HepG2 (cell line): ENCODE data around the gene IL33. TPM values are rescaled to one million over a fixed set of nuclear protein-coding genes. Genes with fewer than 3 reads are reported as not detected.

Experiments
- ATAC-seq: fragments of 200-7000 bp; cut with Tn5 transposase; 3 replicates; pipeline ENCODE4 v1.9.1; 2020; ENCODE audit warnings: mild to moderate bottlenecking, moderate library complexity
- BruUV-seq: library from RNA; stranded (reverse); fragments of 400-500 nt; replicated peaks from 2 replicates; lab custom pipeline; 2021; lab: Mats Ljungman, UMichigan
- CTCF ChIA-PET: fragments of 300-600 bp; formaldehyde crosslinking; extraction: SDS; loops from one replicate; lab custom pipeline; 2021; ENCODE audit warnings: low total read pairs, inconsistent platforms, low intra/inter-chr PET ratio; lab: Yijun Ruan, JAX
- POLR2A ChIA-PET: fragments of 350-600 bp; sonication (Branson Sonifier 250); formaldehyde crosslinking; loops from one replicate; lab custom pipeline; 2020; ENCODE audit warnings: antibody characterized with exemption, inconsistent platforms; lab: Yijun Ruan, JAX
- DNase-seq: peaks from one replicate; pipeline ENCODE4 v3.0.0-alpha.2; 2015; ENCODE audit warnings: low spot score
- FAIRE-seq: peaks from 3 replicates; lab custom pipeline; 2011; peaks lifted over from hg19 to GRCh38; lab: Jason Lieb, UNC
- H2AFZ ChIP-seq: one replicate; pipeline ENCODE4 v1.6.1; 2011; ENCODE audit warnings: low read length, inconsistent platforms
- H3K27ac ChIP-seq: fragments of 300-600 bp; 3 replicates; pipeline ENCODE4 v1.8.0; 2011; ENCODE audit warnings: mixed run types, mild to moderate bottlenecking, mixed read lengths, low read length, inconsistent platforms; ENCODE audit not compliant: insufficient read depth; ENCODE audit errors: extremely low read length
- H3K27me3 ChIP-seq, 2 experiments: fragments of 200-600 bp in 1 of 2; 2 replicates in 1 of 2; 3 replicates in 1 of 2; pipeline versions ENCODE4 v1.6.0 to v1.8.0; 2011; ENCODE audit warnings: low read length in 2 of 2, mild to moderate bottlenecking in 2 of 2, moderate library complexity in 2 of 2, inconsistent platforms in 1 of 2; ENCODE audit not compliant: insufficient read depth in 2 of 2, control insufficient read depth in 1 of 2
- H3K36me3 ChIP-seq, 2 experiments: fragments of 200-600 bp in 1 of 2; replicated peaks in 1 of 2; 2 replicates in 1 of 2; 3 replicates in 1 of 2; pipeline versions ENCODE4 v1.5.1 to v1.8.0; 2011; ENCODE audit warnings: low read length in 2 of 2, inconsistent platforms in 1 of 2; ENCODE audit not compliant: insufficient read depth in 2 of 2, control insufficient read depth in 1 of 2
- H3K4me1 ChIP-seq: 2 replicates; pipeline ENCODE4 v1.5.1; 2012; ENCODE audit warnings: low read length, inconsistent platforms; ENCODE audit not compliant: insufficient read depth
- H3K4me2 ChIP-seq: 2 replicates; pipeline ENCODE4 v1.6.0; 2011; ENCODE audit warnings: low read depth, low read length, inconsistent platforms
- H3K4me3 ChIP-seq, 3 experiments: fragments of 200-600 bp in 1 of 3; sonication (generic), shearing (Covaris generic) in 1 of 3; replicated peaks in 1 of 3; 2 replicates each; pipeline ENCODE4 v1.5.1; 2011 to 2016; ENCODE audit warnings: low read length in 3 of 3, inconsistent platforms in 2 of 3, low read depth in 2 of 3, mild to moderate bottlenecking in 2 of 3, control low read depth in 1 of 3, mixed read lengths in 1 of 3; ENCODE audit not compliant: insufficient read depth in 1 of 3
- H3K79me2 ChIP-seq: one replicate; pipeline ENCODE4 v1.6.1; 2011; ENCODE audit warnings: low read length, inconsistent platforms; ENCODE audit not compliant: insufficient read depth
- H3K9ac ChIP-seq: 2 replicates; pipeline ENCODE4 v1.6.0; 2011; ENCODE audit warnings: mild to moderate bottlenecking, low read depth, low read length, inconsistent platforms; ENCODE audit not compliant: insufficient read depth
- H3K9me3 ChIP-seq: 2 replicates; pipeline ENCODE4 v1.5.1; 2012; ENCODE audit warnings: mild to moderate bottlenecking, low read length
- H4K20me1 ChIP-seq: 2 replicates; pipeline ENCODE4 v1.6.0; 2011; ENCODE audit warnings: inconsistent platforms, mild to moderate bottlenecking, low read length, moderate library complexity; ENCODE audit not compliant: insufficient read depth
- ZNF468 ChIP-seq: sonication (generic); formaldehyde crosslinking; IDR thresholded peaks from 2 replicates; pipeline ENCODE4 v1.8.0; 2022; ENCODE audit warnings: mild to moderate bottlenecking, moderate library complexity, missing genetic modification reagents
- ZNF530 ChIP-seq: sonication (generic); formaldehyde crosslinking; IDR thresholded peaks from 2 replicates; pipeline ENCODE4 v1.5.0; 2020; ENCODE audit warnings: low read depth, mild to moderate bottlenecking, missing genetic modification reagents
- ZNF709 ChIP-seq: sonication (generic); formaldehyde crosslinking; IDR thresholded peaks from 2 replicates; pipeline ENCODE4 v1.5.0; 2020; ENCODE audit warnings: mild to moderate bottlenecking, missing genetic modification reagents
- ZNF724P ChIP-seq: sonication (generic); formaldehyde crosslinking; IDR thresholded peaks from 2 replicates; pipeline ENCODE4 v1.8.0; 2022; ENCODE audit warnings: missing genetic modification reagents, borderline replicate concordance
- WGBS: methylation state at CpG from one replicate; pipeline ENCODE4 v1.1.6; 2017; ENCODE audit warnings: low lambda C conversion rate; 5-methylcytosine and 5-hydroxymethylcytosine counted together
- in situ Hi-C: cut with HindIII; loops from 2 replicates; pipeline ENCODE4 v1.10.0; 2017; ENCODE audit warnings: low pct_unique_long_range_greater_than_20kb; ENCODE audit not compliant: extremely low pct_ligation_motif_present
- intact Hi-C: fragments of 100-400 bp; cut with micrococcal nuclease; formaldehyde crosslinking; loops from one replicate; pipeline ENCODE4 v1.10.0; 2022; ENCODE audit not compliant: unreplicated experiment
- polyA plus RNA-seq, 8 experiments: library from polyadenylated mRNA; depleted of rRNA in 3 of 8; stranded (reverse) in 7 of 8; unstranded in 1 of 8; fragments of >200 nt; fragmentation: Illumina TruSeq in 4 of 8; extraction: Trizol in 4 of 8; gene quantifications; 2 replicates each; pipeline versions ENCODE4 v1.2.1 to v1.2.3, GENCODE V29; 2011 to 2016; ENCODE audit warnings: low read depth in 4 of 8, missing spikeins in 1 of 8, mixed read lengths in 1 of 8; ENCODE audit not compliant: insufficient read depth in 1 of 8
- total RNA-seq, 5 experiments: library from RNA; depleted of rRNA; stranded (reverse); fragments of >200 nt; fragmentation: Illumina TruSeq; extraction: Trizol; gene quantifications; 2 replicates each; pipeline ENCODE4 v1.2.3, GENCODE V29; 2016; ENCODE audit warnings: low read depth in 1 of 5
- TF ChIP-seq, protein P1 (sequence below): sonication (generic); formaldehyde crosslinking; IDR thresholded peaks from 2 replicates; pipeline ENCODE4 v1.5.0; 2020; ENCODE audit warnings: mild to moderate bottlenecking, missing genetic modification reagents
- TF ChIP-seq, protein P2 (sequence below): sonication (generic); formaldehyde crosslinking; IDR thresholded peaks from 2 replicates; pipeline ENCODE4 v1.5.1; 2020; ENCODE audit warnings: mild to moderate bottlenecking, missing genetic modification reagents

The IL33 gene
- total and polyA plus RNA-seq, 2 of the 13 experiments (the other 11 are each of a cell fraction or from before 2014, with no cell fraction given): 0.05 TPM; not detected in 1

- WGBS: 5% methylated on average over 2 of the region's 2 CpGs
- H4K20me1 ChIP-seq: no peaks in the 10 kb centered on the region
- in situ Hi-C loops: no loop called here
- TF ChIP-seq ZNF724P: no peak
- H3K9ac ChIP-seq: no peak overlapping the region
- H3K4me2 ChIP-seq: no peak overlapping the region
- H3K4me3 ChIP-seq: no peak overlapping the region
- POLR2A ChIA-PET: no interaction called here
- CTCF ChIA-PET: no interaction called here
- no peaks in the 10 kb centered on the region for H3K9me3 ChIP-seq
- DNase-seq (no peak), ATAC-seq (no peak), FAIRE-seq (no peak)
- peaks cover 1 to 15% of the 10 kb centered on the region in 2 experiments; a peak in 3 of 5 replicates for H3K27me3 ChIP-seq
- H3K4me1 ChIP-seq: no peaks in the 10 kb centered on the region
- no peak overlapping the region for H2AFZ ChIP-seq
- intact Hi-C loops: no loop called here
- BruUV-seq: no TSS peak
- no peaks in the 10 kb centered on the region for H3K36me3 ChIP-seq
- no peak overlapping the region for H3K27ac ChIP-seq
- no peaks in the 10 kb centered on the region for H3K79me2 ChIP-seq
Measured at GRCh38 chr9:6230037-6230780, 14.6 kb downstream of the IL33 start.

GRCh38 chr9:6232336-6232945 lies 16.8 kb downstream of the IL33 start:
- DNase-seq: no peak
- H3K36me3 ChIP-seq: no peaks in the 10 kb centered on the region
- in situ Hi-C loops: no loop called here
- FAIRE-seq: no peak
- peaks cover 12% of the 10 kb centered on the region for H3K4me1 ChIP-seq
- intact Hi-C loops: no loop called here
- H3K4me3 ChIP-seq: no peak overlapping the region
- no peak overlapping the region for H3K27ac ChIP-seq
- no peak for TF ChIP-seq ZNF468 (CRISPR knock-in tag)
- TF ChIP-seq, protein P1, sequence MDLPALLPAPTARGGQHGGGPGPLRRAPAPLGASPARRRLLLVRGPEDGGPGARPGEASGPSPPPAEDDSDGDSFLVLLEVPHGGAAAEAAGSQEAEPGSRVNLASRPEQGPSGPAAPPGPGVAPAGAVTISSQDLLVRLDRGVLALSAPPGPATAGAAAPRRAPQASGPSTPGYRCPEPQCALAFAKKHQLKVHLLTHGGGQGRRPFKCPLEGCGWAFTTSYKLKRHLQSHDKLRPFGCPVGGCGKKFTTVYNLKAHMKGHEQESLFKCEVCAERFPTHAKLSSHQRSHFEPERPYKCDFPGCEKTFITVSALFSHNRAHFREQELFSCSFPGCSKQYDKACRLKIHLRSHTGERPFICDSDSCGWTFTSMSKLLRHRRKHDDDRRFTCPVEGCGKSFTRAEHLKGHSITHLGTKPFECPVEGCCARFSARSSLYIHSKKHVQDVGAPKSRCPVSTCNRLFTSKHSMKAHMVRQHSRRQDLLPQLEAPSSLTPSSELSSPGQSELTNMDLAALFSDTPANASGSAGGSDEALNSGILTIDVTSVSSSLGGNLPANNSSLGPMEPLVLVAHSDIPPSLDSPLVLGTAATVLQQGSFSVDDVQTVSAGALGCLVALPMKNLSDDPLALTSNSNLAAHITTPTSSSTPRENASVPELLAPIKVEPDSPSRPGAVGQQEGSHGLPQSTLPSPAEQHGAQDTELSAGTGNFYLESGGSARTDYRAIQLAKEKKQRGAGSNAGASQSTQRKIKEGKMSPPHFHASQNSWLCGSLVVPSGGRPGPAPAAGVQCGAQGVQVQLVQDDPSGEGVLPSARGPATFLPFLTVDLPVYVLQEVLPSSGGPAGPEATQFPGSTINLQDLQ: no peak
- TF ChIP-seq ZNF530 (CRISPR knock-in tag): no peak
- no peak for TF ChIP-seq ZNF709
- TF ChIP-seq, protein P2, sequence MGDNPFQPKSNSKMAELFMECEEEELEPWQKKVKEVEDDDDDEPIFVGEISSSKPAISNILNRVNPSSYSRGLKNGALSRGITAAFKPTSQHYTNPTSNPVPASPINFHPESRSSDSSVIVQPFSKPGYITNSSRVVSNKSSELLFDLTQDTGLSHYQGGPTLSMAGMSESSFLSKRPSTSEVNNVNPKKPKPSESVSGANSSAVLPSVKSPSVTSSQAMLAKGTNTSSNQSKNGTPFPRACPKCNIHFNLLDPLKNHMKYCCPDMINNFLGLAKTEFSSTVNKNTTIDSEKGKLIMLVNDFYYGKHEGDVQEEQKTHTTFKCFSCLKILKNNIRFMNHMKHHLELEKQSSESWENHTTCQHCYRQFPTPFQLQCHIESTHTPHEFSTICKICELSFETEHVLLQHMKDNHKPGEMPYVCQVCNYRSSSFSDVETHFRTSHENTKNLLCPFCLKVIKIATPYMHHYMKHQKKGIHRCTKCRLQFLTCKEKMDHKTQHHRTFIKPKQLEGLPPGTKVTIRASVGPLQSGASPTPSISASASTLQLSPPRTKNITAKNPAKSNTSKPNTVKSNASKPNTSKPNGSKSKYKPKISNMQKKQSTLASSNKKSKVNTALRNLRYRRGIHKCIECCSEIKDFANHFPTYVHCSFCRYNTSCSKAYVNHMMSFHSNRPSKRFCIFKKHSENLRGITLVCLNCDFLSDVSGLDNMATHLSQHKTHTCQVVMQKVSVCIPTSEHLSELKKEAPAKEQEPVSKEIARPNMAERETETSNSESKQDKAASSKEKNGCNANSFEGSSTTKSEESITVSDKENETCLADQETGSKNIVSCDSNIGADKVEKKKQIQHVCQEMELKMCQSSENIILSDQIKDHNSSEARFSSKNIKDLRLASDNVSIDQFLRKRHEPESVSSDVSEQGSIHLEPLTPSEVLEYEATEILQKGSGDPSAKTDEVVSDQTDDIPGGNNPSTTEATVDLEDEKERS: no peak
- no peak overlapping the region for H2AFZ ChIP-seq
- POLR2A ChIA-PET: no interaction called here
- H3K4me2 ChIP-seq: no peak overlapping the region
- BruUV-seq: no TSS peak
- H3K9ac ChIP-seq: no peak overlapping the region
- no peaks in the 10 kb centered on the region for H3K79me2 ChIP-seq
- H3K27me3 ChIP-seq: peaks cover 1 to 15% of the 10 kb centered on the region in 2 experiments; a peak in 3 of 5 replicates
- no peaks in the 10 kb centered on the region for H4K20me1 ChIP-seq
- ATAC-seq: no peak
- H3K9me3 ChIP-seq: no peaks in the 10 kb centered on the region
- CTCF ChIA-PET: no interaction called here
